K562 (cell line): Measurements from ENCODE around the gene QSOX2. TPM values are rescaled to one million over a fixed set of nuclear protein-coding genes. Genes with fewer than 3 reads are reported as not detected.

Experiments
- ATAC-seq: fragments of 200-7000 bp; cut with Tn5 transposase; 3 replicates; pipeline ENCODE4 v1.9.1; 2020; ENCODE audit warnings: moderate library complexity
- BruUV-seq: library from RNA; stranded (reverse); fragments of 400-500 nt; replicated peaks from 2 replicates; lab custom pipeline; 2021; lab: Mats Ljungman, UMichigan
- CTCF ChIA-PET: fragments of 300-600 bp; formaldehyde crosslinking; extraction: SDS; loops from one replicate; lab custom pipeline; 2021; ENCODE audit warnings: low intra/inter-chr PET ratio; lab: Yijun Ruan, JAX
- POLR2A ChIA-PET: fragments of 300-600, 350-650 bp; sonication (Branson Sonifier 250); formaldehyde crosslinking; extraction: SDS; loops from one replicate; lab custom pipeline; 2021; ENCODE audit warnings: antibody characterized with exemption, inconsistent platforms; lab: Yijun Ruan, JAX
- DNase-seq, 4 experiments: peaks; one replicate each; pipeline versions ENCODE4 v3.0.0 to v3.0.0-alpha.2; 2011 to 2018; ENCODE audit warnings: low spot score in 3 of 4, mixed read lengths in 3 of 4; ENCODE audit errors: extremely low read depth in 1 of 4
- FAIRE-seq: peaks from 2 replicates; lab custom pipeline; 2011; peaks lifted over from hg19 to GRCh38; lab: Jason Lieb, UNC
- H2AFZ ChIP-seq: 2 replicates; pipeline ENCODE4 v1.6.0; 2011; ENCODE audit warnings: low read depth, low read length, control low read depth, inconsistent platforms
- H3K27ac ChIP-seq: fragments of 200-600 bp; 3 replicates; pipeline ENCODE4 v1.8.0; 2011; ENCODE audit warnings: low read depth, mild to moderate bottlenecking, control low read depth, inconsistent platforms, low read length, moderate library complexity, mixed read lengths; ENCODE audit errors: extremely low read depth
- H3K27me3 ChIP-seq, 2 experiments: fragments of 300-600 bp in 1 of 2; 2 replicates in 1 of 2; 3 replicates in 1 of 2; pipeline versions ENCODE4 v1.6.0 to v1.8.0; 2011; ENCODE audit warnings: inconsistent platforms in 2 of 2, low read length in 2 of 2, mild to moderate bottlenecking in 1 of 2, mixed read lengths in 1 of 2, moderate library complexity in 1 of 2; ENCODE audit not compliant: control insufficient read depth in 2 of 2, insufficient read depth in 2 of 2
- H3K36me3 ChIP-seq: fragments of 300-600 bp; 3 replicates; pipeline ENCODE4 v1.8.0; 2011; ENCODE audit warnings: mild to moderate bottlenecking, low read length, inconsistent platforms; ENCODE audit not compliant: control insufficient read depth, insufficient read depth
- H3K4me1 ChIP-seq, 2 experiments: fragments of 200-600 bp in 1 of 2; replicated peaks in 1 of 2; 2 replicates in 1 of 2; 3 replicates in 1 of 2; pipeline versions ENCODE4 v1.5.1 to v1.8.0; 2011; ENCODE audit warnings: inconsistent platforms in 2 of 2, low read length in 2 of 2, mild to moderate bottlenecking in 1 of 2, mixed read lengths in 1 of 2, moderate library complexity in 1 of 2; ENCODE audit not compliant: control insufficient read depth in 2 of 2, insufficient read depth in 2 of 2
- H3K4me2 ChIP-seq: 2 replicates; pipeline ENCODE4 v1.6.1; 2011; ENCODE audit warnings: low read length, control low read depth, inconsistent platforms, mixed read lengths; ENCODE audit not compliant: insufficient read depth
- H3K4me3 ChIP-seq: fragments of 200-600 bp; sonication (generic), shearing (Covaris generic); 2 replicates; pipeline ENCODE4 v1.5.1; 2016; ENCODE audit warnings: control low read depth, inconsistent platforms
- H3K79me2 ChIP-seq: fragments of 200-600 bp; 3 replicates; pipeline ENCODE4 v1.8.0; 2011; ENCODE audit warnings: low read length, inconsistent platforms; ENCODE audit not compliant: control insufficient read depth, insufficient read depth
- H3K9ac ChIP-seq, 2 experiments: 2 replicates each; pipeline versions ENCODE4 v1.6.0 to v1.6.1; 2011; ENCODE audit warnings: low read depth in 2 of 2, low read length in 2 of 2, control low read depth in 1 of 2, inconsistent platforms in 1 of 2, mild to moderate bottlenecking in 1 of 2, mixed read lengths in 1 of 2; ENCODE audit not compliant: insufficient read depth in 1 of 2
- H3K9me1 ChIP-seq: one replicate; pipeline ENCODE4 v1.6.0; 2011; ENCODE audit warnings: inconsistent platforms, mild to moderate bottlenecking, low read length, moderate library complexity; ENCODE audit not compliant: control insufficient read depth, insufficient read depth
- H3K9me3 ChIP-seq: replicated peaks from 2 replicates; pipeline ENCODE4 v1.5.1; 2011; ENCODE audit warnings: low read depth, low read length, inconsistent platforms; ENCODE audit not compliant: control insufficient read depth, insufficient read depth
- H4K20me1 ChIP-seq: replicated peaks from 2 replicates; pipeline ENCODE4 v1.6.1; 2011; ENCODE audit warnings: low read length, inconsistent platforms, mixed read lengths; ENCODE audit not compliant: control insufficient read depth, insufficient read depth
- CREM ChIP-seq: IDR thresholded peaks from 2 replicates; pipeline ENCODE4 v1.6.1; 2014; ENCODE audit warnings: antibody characterized with exemption, low read depth
- EHMT2 ChIP-seq: fragments of 450-650 bp; IDR thresholded peaks from 2 replicates; pipeline ENCODE4 v1.6.1; 2018; ENCODE audit warnings: antibody characterized with exemption
- FOXP1 ChIP-seq: sonication (generic); formaldehyde crosslinking; IDR thresholded peaks from 2 replicates; pipeline ENCODE4 v1.8.0; 2022; ENCODE audit warnings: mild to moderate bottlenecking, missing genetic modification reagents
- MEF2A ChIP-seq: IDR thresholded peaks from 2 replicates; pipeline ENCODE4 v1.6.1; 2011; ENCODE audit warnings: low read depth, mild to moderate bottlenecking, low read length, moderate library complexity; ENCODE audit not compliant: control insufficient read depth
- NR1H2 ChIP-seq: sonication (generic); formaldehyde crosslinking; IDR thresholded peaks from 2 replicates; pipeline ENCODE4 v1.4.0; 2020; ENCODE audit warnings: mild to moderate bottlenecking, missing genetic modification reagents
- PPARD ChIP-seq: fragments of 250-450 bp; sonication (Bioruptor Pico); IDR thresholded peaks from 2 replicates; pipeline ENCODE4 v1.8.0; 2022; ENCODE audit warnings: inconsistent platforms, mild to moderate bottlenecking, moderate library complexity
- ZBTB1 ChIP-seq: sonication (generic); formaldehyde crosslinking; IDR thresholded peaks from 2 replicates; pipeline ENCODE4 v1.8.1; 2023; ENCODE audit warnings: missing genetic modification reagents, low read depth, mild to moderate bottlenecking, borderline replicate concordance
- WGBS: fragments of 100-300 bp; shearing (Covaris generic); methylation state at CpG from one replicate; pipeline ENCODE4 v1.1.6; 2016; ENCODE audit warnings: low coverage, mixed read lengths; ENCODE audit not compliant: insufficient coverage; ENCODE audit errors: missing lambda C conversion rate; 5-methylcytosine and 5-hydroxymethylcytosine counted together
- in situ Hi-C: fragments of 300-500 bp; cut with MboI; formaldehyde crosslinking; loops from 4 replicates; pipeline ENCODE4 v1.15.0; 2018; ENCODE audit warnings: inconsistent platforms, mixed read lengths
- intact Hi-C: fragments of 100-400 bp; cut with micrococcal nuclease; formaldehyde crosslinking; loops from 2 replicates; pipeline ENCODE4 v1.14.2; 2022
- polyA plus RNA-seq, 8 experiments: library from polyadenylated mRNA; depleted of rRNA in 4 of 8; stranded (reverse) in 5 of 8; unstranded in 3 of 8; fragments of >200 nt; fragmentation: Nextera tagmentation in 2 of 8; fragmentation: Illumina TruSeq in 1 of 8; extraction: Ambion mirVana in 2 of 8; extraction: Trizol in 1 of 8; gene quantifications; 2 replicates each; pipeline versions ENCODE4 v1.2.1 to v1.2.3, GENCODE V29; 2011 to 2014; ENCODE audit warnings: inconsistent platforms in 1 of 8, missing spikeins in 1 of 8
- total RNA-seq, 7 experiments: library from RNA; depleted of rRNA in 6 of 7; stranded (reverse); fragments of >200 nt in 6 of 7; fragmentation: Illumina TruSeq in 2 of 7; extraction: Trizol in 2 of 7; gene quantifications; 2 replicates each; pipeline versions ENCODE4 v1.2.1 to v1.2.3, GENCODE V29; 2011 to 2021; ENCODE audit warnings: low replicate concordance in 1 of 7
- TF ChIP-seq, protein P1 (sequence below): sonication (generic); formaldehyde crosslinking; IDR thresholded peaks from 2 replicates; pipeline ENCODE4 v1.9.0; 2022; ENCODE audit warnings: mild to moderate bottlenecking, missing genetic modification reagents
- TF ChIP-seq, protein P2 (sequence below): sonication (generic); formaldehyde crosslinking; IDR thresholded peaks from 2 replicates; pipeline ENCODE4 v1.8.0; 2022; ENCODE audit warnings: missing genetic modification reagents, mild to moderate bottlenecking, borderline replicate concordance
- TF ChIP-seq, protein P3 (sequence below), 2 experiments: fragments of 450-650 bp; formaldehyde crosslinking in 1 of 2; IDR thresholded peaks; 2 replicates each; pipeline versions ENCODE4 v1.4.0 to v1.6.1; 2014 to 2020; ENCODE audit warnings: mild to moderate bottlenecking in 2 of 2, borderline replicate concordance in 1 of 2, low read depth in 1 of 2

The QSOX2 gene
- total and polyA plus RNA-seq, 9 of the 15 experiments (the other 6 are each of a cell fraction or from before 2014, with no cell fraction given): 0.51 to 23.7 (median 12.7) TPM

DNA sequence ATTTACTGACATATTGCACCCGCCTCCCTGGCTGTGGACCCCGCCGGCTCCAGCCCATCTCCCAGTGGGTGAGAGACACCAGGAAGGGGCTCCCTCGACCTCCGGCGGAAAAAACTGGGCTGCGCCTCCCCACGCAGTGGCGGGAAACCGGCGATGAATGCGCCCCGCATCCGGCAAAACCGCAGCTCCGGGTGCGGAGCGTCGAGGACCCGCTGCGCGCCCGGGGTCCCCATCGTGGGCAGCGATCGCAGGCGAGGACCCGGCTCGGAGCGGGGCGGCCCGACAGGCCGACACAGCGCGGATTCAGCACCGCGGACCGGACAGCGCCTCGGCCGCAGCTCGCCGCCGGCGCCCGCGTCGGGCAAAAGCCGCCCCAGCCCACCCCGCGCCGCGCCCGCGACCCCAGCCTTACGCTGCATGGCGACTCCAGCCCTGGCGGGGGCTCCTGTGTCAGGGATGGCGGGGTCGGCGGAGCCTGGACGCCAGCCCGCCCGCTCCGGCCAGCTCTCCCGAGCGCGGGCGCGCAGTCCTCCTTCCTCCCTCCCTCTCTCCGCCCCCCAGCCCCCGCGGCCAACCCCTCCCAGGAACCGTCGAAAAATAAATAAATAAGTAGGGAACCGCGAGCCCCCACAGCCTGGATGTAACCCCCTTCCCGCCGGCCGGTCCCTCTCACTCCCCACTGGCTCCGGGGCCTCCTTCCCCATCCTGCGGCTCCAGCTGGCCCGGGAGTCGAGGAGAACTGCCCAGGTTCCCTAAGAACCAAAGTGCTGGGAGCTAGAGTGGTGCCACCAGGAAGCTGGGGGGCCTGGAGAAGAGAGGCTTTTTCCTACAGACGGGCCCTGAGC, 43.8 kb downstream of the QSOX2 start:
- Histone ChIP-seq H3K9me1 (peaks cover 4% of the 10 kb centered on the region), H3K9ac (no peak overlapping the region), H3K79me2 (no peaks in the 10 kb centered on the region), H2AFZ (no peak overlapping the region), H3K4me3 (no peak overlapping the region), H3K27me3 (peaks cover 26 to 49% of the 10 kb centered on the region in 2 experiments; a peak in 4 of 5 replicates), H3K4me1 (peaks cover 10 to 75% of the 10 kb centered on the region in 2 experiments), H3K9me3 (no peaks in the 10 kb centered on the region), H3K4me2 (no peak overlapping the region), H3K27ac (no peak overlapping the region), H4K20me1 (peaks cover 18% of the 10 kb centered on the region), H3K36me3 (peaks cover 9% of the 10 kb centered on the region; the same call in 2 of the 3 replicates)
- in situ Hi-C loops (no loop called here), intact Hi-C loops (no loop called here)
- DNase-seq (peak; percentile 41 to 84 (median 77)), ATAC-seq (peak; percentile 71), FAIRE-seq (no peak)
- BruUV-seq: no TSS peak
- POLR2A ChIA-PET: interaction anchor here (0.5 to 1.3 kb wide), 5 partner anchors 14 to 84 kb away, joined by 3 to 5 read pairs (median 3); no protein-coding TSS in a partner anchor
- CTCF ChIA-PET: no interaction called here
- WGBS: 10% methylated on average over 32 of the region's 85 CpGs
- TF ChIP-seq, protein P1, sequence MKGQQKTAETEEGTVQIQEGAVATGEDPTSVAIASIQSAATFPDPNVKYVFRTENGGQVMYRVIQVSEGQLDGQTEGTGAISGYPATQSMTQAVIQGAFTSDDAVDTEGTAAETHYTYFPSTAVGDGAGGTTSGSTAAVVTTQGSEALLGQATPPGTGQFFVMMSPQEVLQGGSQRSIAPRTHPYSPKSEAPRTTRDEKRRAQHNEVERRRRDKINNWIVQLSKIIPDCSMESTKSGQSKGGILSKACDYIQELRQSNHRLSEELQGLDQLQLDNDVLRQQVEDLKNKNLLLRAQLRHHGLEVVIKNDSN (CRISPR knock-in tag): no peak
- TF ChIP-seq ZBTB1 (CRISPR knock-in tag) (0 out of 2 replicates have a peak, but pooled peaks have one; percentile 41), EHMT2 (peak; percentile 35; the same call in 1 of the 2 replicates), MEF2A (no peak), PPARD (CRISPR knock-in tag) (no peak), CREM (peak; percentile 29; the same call in 1 of the 2 replicates), FOXP1 (CRISPR knock-in tag) (peak; percentile 33; the same call in 1 of the 2 replicates), NR1H2 (no peak)
- TF ChIP-seq, protein P2, sequence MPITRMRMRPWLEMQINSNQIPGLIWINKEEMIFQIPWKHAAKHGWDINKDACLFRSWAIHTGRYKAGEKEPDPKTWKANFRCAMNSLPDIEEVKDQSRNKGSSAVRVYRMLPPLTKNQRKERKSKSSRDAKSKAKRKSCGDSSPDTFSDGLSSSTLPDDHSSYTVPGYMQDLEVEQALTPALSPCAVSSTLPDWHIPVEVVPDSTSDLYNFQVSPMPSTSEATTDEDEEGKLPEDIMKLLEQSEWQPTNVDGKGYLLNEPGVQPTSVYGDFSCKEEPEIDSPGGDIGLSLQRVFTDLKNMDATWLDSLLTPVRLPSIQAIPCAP (CRISPR knock-in tag): no peak
- TF ChIP-seq, protein P3, sequence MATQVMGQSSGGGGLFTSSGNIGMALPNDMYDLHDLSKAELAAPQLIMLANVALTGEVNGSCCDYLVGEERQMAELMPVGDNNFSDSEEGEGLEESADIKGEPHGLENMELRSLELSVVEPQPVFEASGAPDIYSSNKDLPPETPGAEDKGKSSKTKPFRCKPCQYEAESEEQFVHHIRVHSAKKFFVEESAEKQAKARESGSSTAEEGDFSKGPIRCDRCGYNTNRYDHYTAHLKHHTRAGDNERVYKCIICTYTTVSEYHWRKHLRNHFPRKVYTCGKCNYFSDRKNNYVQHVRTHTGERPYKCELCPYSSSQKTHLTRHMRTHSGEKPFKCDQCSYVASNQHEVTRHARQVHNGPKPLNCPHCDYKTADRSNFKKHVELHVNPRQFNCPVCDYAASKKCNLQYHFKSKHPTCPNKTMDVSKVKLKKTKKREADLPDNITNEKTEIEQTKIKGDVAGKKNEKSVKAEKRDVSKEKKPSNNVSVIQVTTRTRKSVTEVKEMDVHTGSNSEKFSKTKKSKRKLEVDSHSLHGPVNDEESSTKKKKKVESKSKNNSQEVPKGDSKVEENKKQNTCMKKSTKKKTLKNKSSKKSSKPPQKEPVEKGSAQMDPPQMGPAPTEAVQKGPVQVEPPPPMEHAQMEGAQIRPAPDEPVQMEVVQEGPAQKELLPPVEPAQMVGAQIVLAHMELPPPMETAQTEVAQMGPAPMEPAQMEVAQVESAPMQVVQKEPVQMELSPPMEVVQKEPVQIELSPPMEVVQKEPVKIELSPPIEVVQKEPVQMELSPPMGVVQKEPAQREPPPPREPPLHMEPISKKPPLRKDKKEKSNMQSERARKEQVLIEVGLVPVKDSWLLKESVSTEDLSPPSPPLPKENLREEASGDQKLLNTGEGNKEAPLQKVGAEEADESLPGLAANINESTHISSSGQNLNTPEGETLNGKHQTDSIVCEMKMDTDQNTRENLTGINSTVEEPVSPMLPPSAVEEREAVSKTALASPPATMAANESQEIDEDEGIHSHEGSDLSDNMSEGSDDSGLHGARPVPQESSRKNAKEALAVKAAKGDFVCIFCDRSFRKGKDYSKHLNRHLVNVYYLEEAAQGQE (IDR thresholded peaks at IDR 0.05; ENCODE audit: borderline replicate concordance): peak; percentile 99
- TF ChIP-seq, protein P3 (CRISPR knock-in tag; IDR thresholded peaks at IDR 0.05; ENCODE audit: low read depth): peak; percentile 99
